GM21528 (cell line): ENCODE data around the gene DHRS4L2.
"Not testable (repeated sequence)": the region's sequence is repeated elsewhere in the genome, so short reads cannot be mapped to it uniquely, and the experiment has no call there.

ENCODE experiments used
- ATAC-seq: cut with Tn5 transposase; IDR thresholded peaks from one replicate; pipeline ENCODE4 v1.9.1; 2021; ENCODE audit warnings: mild to moderate bottlenecking, moderate library complexity; ENCODE audit not compliant: unreplicated experiment, low FRiP score

DHRS4L2 gene

DNA sequence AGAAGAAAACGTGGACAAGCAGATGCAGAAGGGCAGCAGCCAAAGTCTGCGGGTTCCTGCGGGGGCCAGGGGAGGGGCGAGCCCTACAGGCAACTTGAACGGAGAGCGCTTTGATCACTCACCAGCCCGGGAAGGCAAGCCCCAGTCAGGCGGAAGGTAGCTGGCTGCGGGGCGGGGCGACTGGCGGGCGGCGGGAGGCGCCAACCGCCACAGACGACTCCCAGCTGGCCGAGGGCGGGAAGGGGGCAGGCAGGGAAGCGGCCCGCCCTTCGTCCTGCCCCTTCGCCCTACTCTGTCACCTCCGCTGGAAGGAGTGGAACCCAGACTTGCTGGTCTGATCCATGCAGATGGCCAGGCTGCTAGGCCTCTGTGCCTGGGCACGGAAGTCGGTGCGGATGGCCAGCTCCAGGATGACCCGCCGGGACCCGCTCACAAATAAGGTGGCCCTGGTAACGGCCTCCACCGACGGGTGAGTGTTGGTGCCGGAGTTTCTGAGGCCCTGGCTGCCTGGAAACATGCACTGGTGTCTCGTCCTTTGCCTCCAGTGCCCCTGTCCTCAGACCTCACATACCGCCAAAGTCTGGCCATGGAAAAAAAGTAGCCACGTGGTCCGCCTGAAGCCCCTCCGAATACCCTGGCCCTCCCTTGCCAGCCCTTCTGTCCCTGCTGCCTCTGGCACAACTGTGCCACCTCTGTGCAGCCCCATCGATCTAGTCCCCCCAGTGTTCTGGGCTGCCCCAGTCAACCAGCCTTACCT lies at the start of gene DHRS4L2:
Gene DHRS4L2 (plus strand): TSS at position 323 of the 757 bp plus-strand sequence. CDS start 19 bp downstream, at position 342.
- ATAC-seq, result peak; percentile 82

DNA sequence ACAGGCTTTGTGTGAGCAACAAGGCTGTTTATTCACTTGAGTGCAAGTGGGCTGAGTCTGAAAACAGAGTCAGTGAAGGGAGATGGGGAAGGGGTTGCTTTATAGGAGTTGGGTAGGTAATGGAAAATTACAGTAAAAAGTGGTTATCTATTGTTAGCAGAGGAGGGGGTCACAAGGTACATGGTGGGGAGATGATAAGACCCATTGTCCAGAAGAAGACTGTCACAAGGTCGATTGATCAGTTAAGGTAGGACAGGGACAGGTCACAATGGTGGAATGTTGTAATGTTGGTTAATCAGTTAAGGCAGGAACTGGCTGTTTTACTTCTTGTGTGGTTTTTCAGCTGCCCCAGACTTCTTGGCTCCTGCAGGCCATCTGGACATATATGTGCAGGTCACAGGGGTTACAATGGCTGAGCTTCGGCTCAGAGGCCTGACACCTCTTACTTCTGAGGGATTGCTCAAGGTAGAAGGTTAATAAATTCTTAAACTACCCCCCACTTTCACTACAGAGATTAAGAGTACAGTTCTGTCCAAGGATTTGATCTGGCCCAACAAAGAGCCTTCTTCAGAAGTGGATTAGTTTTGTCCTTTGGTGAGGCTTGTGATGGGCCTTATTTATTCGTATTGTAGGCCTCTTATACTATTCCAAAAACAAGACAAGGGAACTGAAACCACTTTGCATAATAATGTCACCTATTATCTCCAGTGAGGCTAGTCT lies 49.0 kb upstream of the DHRS4L2 start:
- ATAC-seq, result no peak

DNA sequence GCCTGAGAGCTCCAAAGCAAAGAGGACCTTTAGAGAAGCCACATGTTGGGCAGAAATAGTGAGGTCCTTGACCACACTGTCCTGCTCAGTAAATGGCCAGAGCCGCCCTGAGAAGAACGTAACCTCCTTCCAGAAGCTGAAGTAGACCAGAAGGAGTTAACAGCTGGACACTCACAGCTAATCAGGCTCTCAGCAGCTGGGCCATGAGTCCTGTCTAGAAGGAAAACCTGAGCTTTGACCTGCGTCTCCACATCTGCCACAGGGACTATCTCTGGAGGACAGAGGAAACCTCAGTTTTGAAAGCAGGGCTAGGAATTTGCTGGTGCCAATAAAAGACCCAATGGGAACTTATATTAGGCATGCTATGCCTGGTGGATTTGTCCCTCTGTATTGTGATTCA lies 47.5 kb upstream of the DHRS4L2 start:
- ATAC-seq, result no peak

DNA sequence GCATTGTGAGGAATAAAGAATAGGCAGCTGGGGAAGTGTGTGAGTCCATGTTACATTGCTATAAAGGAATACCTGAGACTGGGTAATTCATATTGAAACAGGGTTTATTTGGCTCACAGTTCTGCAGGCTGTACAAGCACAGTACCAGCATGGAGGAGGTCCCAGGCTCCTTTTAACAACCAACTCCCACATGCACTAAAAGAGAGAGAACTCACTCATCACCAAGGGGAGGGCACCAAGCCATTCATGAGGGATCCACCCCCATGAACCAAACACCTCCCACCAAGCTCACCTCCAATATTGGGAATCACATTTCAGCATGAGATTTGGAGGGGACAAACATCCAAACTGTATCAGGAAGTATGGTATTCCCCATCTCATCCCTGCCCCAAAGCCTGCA lies 47.1 kb upstream of the DHRS4L2 start:
- ATAC-seq, result no peak

DNA sequence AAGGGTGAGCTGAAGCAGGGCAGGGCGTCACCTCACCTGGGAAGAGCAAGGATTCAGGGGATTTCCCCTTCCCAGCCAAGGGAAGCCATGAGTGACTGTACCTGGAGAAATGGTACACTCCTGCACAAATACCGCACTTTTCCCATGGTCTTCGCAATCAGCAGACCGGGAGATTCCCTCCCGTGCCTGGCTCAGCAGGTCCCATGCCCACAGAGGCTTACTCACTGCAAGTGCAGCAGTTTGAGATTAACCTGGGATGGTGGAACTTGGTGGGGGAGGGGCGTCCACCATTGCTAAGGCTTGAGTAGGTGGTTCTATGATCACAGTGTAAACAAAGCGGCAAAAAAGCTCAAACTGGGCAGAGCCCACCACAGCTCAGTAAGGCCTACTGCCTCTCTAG lies 46.1 kb upstream of the DHRS4L2 start:
- no peak for ATAC-seq

DNA sequence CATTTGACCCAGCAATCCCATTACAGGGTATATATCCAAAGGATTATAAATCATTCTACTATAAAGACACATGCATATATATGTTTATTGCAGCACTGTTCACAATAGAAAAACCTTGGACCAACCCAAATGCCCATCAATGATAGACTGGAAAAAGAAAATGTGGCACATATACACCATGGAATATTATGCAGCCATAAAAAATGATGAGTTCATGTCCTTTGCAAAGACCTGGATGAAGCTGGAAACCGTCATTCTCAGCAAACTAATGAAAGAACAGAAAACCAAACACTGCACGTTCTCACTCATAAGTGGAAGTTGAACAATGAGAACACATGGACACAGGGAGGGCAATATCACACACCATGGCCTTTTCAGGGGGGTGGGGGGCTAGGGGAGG lies 39.7 kb upstream of the DHRS4L2 start:
- not testable (repeated sequence) for ATAC-seq

DNA sequence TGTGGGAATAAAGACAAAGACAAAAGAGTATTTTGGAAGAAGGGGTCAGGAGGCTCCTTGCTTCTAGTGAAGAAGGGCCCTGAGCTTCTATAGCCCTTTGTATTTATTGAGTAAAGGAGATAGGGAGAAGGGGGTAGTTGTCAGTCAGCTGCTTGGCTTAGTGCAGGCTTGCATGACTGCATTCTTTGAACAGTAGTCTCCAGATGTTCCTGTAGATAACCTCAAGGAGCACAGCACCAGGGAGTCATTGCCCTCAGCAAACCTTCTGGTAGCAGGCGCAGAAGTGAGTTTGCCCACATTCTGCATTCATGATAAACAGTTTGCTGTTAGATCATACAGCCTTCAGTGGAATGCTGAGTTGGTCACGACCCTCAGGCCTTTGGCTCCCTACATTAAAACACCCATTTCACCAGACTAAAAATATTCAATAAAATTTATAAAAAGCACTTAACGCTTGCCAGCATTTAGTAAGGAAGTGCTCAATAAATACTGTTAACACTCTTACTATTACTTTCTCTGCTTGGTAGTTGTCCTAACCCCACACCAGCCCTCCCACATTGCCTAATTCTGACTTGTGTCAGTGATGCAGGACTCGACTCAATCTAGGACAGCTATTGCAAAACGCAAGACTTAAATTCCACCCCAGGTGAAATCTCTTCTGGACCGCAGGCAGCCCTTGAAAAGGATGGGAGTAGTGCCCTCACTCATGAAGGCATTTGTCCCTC lies 38.2 kb upstream of the DHRS4L2 start:
- ATAC-seq, result no peak

DNA sequence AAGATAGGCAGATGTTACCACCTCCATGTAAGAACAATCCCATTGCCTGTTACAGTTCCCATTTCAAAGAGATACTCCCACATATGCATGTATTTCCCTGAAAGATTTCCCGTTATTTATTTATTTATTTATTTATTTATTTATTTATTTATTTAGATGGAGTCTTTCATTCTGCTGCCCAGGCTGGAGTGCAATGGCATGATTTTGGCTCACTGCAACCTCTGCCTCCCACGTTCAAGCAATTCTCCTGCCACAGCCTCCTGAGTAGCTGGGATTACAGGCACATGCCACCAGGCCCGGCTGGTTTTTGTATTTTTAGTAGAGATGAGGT lies 37.6 kb upstream of the DHRS4L2 start:
- not testable (repeated sequence) for ATAC-seq

DNA sequence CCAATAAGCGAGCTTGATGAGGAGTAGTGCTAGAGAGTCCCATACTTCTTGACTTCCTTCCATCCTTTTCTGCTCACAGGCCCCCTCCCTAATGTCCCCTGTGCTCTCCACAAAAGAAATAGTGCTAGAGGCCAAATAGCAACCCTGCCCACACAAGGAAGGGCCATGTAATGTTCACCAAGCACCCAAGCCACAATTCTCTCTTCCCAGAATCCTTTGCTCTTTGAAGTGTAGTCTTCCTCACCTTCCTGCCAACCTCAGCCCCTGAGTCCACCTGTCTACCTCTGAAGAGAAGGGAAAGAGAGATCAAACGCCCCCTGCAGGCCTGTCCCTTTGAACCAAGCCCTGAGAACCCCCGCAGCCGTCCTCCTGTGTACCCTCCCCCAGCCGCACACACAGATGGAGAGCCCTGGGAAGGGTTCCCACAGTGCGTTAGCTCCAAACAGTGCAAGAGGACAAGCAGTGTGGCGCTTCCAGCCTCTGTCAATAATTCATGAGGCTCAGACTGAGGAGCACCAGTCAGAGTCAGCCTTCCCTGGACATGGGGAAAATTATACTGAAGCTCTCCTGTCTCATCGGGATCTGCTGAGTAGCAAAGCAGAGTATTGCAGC lies 37.0 kb upstream of the DHRS4L2 start:
- ATAC-seq, result no peak

DNA sequence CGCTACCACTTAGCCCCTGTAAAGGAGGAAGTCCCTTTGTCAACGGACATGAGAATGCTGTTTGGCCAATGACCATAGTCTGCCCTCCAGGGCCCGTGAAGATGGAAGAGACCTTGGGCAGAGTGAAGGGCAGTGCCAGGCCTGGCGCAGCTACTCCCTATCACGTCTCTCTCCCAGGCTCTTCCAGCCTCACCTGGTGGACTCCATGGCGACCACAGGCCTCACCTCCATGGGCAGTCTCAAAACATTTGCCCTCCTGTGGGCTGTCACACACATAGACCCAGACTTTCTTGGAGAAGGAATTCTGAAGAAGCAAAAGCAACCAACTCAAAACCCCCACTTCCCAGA lies 35.6 kb upstream of the DHRS4L2 start:
- not testable (repeated sequence) for ATAC-seq

DNA sequence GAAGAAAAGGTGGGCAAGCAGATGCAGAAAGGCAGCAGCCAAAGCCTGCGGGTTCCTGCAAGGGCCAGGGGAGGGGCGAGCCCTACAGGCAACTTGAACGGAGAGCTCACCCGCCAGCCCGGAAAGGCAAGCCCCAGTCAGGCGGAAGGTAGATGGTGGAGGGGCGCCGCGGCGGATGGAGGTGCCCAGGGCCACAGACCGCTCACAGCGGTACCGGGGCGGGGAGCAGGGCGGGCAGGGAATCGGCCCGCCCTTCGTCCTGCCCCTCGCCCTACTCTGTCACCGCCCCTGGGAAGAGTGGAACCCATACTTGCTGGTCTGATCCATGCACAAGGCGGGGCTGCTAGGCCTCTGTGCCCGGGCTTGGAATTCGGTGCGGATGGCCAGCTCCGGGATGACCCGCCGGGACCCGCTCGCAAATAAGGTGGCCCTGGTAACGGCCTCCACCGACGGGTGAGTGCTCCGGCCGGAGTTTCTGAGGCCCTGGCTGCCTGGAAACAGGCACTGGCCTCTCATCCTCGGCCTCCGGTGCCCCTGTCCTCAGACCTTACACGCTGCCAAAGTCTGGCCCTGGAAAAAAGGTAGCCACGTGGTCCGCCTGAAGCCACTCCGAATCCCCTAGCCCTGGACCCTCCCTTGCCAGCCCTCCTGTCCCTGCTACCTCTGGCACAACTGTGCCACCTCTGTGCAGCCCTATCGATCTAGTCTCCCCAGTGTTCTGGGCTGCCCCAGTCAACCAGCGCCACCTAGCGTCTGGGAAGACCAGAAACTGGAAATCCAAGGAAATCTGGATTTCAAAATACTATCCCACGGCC lies 35.1 kb upstream of the DHRS4L2 start, which contains the start of gene DHRS4:
Gene DHRS4 (plus strand): TSS at position 307 of the 815 bp plus-strand sequence. CDS start 19 bp downstream, at position 326.
- peak; percentile 93 for ATAC-seq

DNA sequence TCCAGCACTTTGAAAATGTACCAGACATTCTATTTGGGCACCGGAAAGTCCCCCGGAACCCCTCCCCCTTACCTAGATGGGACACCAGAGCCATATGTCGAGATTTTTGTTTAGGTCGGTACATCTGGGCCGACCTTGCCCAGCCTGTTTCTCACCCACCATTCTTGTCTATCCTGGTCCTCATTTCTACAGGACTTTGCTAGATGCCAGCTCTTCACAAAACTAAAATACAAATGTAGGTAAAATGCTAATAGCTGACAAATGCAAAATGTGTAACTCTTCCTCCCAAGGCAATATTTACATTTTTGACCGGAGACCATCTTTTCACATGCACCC lies 34.5 kb upstream of the DHRS4L2 start:
- ATAC-seq, result not testable (repeated sequence)

DNA sequence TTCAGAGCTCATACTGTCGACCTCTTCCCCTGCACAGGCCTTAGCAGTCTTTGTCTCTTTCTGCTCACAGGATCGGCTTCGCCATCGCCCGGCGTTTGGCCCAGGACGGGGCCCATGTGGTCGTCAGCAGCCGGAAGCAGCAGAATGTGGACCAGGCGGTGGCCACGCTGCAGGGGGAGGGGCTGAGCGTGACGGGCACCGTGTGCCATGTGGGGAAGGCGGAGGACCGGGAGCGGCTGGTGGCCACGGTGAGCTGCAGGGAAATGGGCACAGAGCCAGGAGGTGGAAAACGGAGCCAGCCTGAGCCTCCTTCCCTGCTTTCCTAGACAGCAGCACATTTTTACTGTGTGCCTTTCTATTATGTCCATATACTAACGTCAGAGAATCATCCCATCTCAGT lies 33.8 kb upstream of the DHRS4L2 start:
- not testable (repeated sequence) for ATAC-seq

DNA sequence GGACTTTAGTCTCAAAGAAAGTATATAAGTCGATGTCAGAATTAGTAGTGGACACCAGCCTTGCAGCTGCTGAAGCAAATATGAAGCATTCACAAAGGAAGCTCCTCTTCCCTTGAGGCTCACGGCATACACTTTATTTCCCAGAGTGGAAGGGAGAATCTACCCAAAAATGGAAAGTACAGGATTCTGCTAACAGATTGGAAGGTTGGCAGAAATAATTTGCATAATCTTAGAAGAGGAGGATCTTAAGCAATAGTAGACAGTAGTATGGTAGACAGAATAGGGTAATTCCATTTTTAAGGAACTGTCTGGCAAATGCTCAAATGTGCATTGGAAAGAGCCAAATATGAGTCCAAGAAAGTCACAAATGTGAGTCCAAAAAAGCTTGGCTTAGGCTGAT lies 32.9 kb upstream of the DHRS4L2 start:
- ATAC-seq, result not testable (repeated sequence)

DNA sequence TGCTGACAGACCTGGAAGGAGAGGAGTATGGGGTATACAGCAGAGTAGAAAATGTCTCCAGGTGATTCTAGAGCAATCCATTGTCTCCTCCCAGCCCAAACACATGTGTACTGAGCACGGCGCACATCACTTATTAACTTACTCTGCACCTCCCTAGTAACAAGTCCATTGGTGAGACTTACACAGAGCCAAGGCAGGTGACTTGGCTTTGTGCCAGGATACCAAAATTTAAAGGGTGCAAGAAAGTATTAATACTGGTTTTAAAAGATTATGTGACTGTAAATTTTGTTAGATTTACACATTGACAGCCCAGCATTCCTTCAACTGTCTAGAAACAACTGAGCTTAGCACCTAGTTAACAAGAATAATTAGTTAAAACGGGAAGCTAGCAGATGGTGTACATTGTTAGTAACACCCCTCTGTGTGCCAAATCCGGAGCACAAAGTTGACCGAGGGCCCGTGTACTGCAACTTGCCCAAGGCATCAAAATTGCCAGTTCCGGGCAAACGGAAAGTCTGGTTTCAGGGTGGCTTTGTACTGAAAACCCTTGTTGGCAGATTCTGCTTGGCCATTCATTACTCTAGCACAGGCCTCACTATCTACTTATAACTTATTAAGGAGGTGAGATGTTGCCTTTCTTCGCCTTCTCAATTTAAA lies 30.7 kb upstream of the DHRS4L2 start:
- ATAC-seq, result not testable (repeated sequence)

DNA sequence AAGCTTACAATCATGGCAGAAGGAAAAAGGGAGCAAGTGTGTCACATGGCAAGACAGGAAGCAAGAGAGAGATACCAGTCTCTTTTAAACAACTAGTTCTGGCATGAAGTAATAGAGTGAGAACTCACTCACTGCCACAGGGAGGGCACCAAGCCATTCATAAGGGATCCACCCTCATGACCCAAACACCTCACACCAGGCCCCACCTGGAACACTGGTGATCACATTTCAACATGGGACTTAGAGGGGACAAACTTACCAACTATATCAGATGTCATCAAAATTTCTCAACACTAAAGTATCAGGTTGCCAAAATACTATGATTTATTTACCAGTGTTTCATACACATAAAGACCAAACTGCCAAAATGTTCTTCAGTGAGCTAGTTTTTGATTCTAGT lies 27.8 kb upstream of the DHRS4L2 start:
- ATAC-seq, result not testable (repeated sequence)

DNA sequence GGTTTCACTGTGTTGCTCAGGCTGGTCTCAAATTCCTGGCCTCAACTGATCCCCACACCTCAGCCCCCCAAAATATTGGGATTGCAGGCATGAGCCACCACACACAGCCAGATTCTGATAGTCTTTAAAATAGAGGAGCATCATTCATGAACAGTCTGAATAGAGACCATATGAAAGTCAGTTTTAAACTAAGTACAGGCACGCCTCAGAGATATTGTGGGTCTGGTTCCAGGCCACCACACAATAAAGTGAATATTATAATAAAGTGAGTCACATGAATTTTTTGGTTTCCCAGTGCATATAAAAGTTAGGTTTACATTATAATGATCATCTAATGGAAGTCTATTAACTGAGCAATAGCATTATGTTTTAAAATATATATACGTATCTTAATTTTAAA lies 27.0 kb upstream of the DHRS4L2 start:
- ATAC-seq, result not testable (repeated sequence)

DNA sequence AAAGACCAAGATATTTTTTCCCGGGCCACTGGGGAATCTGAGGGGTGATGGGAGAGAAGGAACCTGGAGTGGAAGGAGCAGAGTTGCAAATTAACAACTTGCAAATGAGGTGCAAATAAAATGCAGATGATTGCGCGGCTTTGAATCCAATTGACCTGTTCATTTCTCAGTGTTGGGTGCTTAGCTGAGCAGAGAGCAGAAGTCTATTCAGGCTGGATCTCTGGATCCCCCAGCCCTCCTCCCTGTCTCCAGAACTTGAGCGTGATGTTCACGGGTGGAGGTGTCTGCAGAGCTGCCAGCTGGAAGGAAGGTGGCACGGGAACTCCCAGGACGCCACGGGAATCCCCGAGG lies 19.6 kb upstream of the DHRS4L2 start:
- ATAC-seq, result not testable (repeated sequence)

DNA sequence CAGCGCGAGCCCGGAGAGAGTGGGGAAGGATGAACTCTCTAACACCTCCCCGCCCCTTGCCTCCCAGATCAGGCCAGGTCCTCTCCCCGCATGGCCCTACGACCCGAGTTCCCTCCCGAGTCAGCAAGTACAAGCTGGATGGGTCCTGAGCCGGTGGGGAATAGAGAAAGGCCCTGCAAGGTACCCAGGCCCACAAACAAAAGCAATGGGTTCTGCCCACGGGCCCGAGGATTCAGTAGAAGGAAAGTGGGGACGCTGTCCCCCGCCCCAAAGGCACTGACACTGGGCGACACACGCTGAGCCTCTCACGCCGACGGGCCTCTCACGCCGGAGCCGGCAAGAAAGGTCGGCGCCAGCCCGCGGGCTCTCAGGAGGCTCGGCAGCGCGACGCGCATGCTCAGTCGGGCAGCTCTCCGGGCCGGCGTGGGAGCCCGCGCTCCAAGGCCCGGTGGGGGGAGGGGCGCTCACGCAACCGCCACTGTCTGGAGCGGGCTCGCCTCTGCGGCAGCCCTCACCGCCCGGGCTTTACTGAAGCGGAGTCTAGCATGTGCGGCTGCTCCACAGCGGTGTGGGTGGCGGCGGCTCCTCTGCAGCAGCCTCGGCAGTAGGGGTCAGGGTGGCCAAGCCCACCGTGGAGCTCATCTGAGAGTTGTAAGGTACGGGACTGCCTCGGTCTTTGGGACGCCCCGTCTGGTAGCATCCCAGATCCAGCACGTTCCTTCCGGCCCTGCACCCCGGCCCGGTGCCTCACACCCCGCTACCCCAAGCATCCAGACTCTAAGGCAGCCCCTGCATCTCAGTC lies 19.0 kb upstream of the DHRS4L2 start:
- ATAC-seq, result not testable (repeated sequence)
